AG10803 (cell line): ENCODE measurements around the gene STAG3.
A peak's percentile ranks its signal among the peaks of the same experiment; 100 is the strongest.
"Not testable (repeated sequence)": the region's sequence is repeated elsewhere in the genome, so short reads cannot be mapped to it uniquely, and the experiment has no call there.

Experiments used
- DNase-seq: peaks from one replicate; pipeline ENCODE4 v3.0.0; 2010; ENCODE audit warnings: low read depth
- H3K4me3 ChIP-seq: 2 replicates; pipeline ENCODE4 v1.5.1; 2011; ENCODE audit warnings: mild to moderate bottlenecking, low read length, control low read depth
- TF ChIP-seq, protein P1 (sequence below): conservative IDR thresholded peaks from 2 replicates; pipeline ENCODE4 v1.5.1; 2011; ENCODE audit warnings: mild to moderate bottlenecking, low read length, control low read depth, inconsistent platforms

Gene STAG3

GRCh38 chr7:100247152-100247757 lies 69.5 kb downstream of the STAG3 start:
- TF ChIP-seq, protein P1, sequence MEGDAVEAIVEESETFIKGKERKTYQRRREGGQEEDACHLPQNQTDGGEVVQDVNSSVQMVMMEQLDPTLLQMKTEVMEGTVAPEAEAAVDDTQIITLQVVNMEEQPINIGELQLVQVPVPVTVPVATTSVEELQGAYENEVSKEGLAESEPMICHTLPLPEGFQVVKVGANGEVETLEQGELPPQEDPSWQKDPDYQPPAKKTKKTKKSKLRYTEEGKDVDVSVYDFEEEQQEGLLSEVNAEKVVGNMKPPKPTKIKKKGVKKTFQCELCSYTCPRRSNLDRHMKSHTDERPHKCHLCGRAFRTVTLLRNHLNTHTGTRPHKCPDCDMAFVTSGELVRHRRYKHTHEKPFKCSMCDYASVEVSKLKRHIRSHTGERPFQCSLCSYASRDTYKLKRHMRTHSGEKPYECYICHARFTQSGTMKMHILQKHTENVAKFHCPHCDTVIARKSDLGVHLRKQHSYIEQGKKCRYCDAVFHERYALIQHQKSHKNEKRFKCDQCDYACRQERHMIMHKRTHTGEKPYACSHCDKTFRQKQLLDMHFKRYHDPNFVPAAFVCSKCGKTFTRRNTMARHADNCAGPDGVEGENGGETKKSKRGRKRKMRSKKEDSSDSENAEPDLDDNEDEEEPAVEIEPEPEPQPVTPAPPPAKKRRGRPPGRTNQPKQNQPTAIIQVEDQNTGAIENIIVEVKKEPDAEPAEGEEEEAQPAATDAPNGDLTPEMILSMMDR = no peak
- peak; percentile 15 for DNase-seq
- H3K4me3 ChIP-seq = no peak overlapping the region

DNA sequence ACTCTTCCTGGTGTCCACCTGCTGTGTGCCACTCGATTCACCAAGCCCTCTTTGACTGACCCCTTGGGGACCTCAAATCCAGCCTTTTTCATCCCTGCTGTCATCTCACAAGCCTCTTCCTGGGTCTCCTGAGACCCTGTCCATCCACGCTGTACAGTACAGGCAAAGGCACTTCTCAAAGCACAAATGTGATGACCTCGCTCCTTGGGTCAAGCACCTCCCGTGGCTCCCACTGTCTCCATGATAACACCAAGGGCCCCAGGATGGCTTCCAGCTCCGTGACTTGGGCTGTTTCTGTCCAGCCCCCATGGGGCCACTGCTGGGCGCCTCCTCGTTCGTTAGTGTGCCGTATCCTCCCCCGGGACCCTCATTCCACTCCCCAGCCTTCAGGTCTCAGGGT lies 70.8 kb downstream of the STAG3 start:
- TF ChIP-seq, protein P1 = no peak
- H3K4me3 ChIP-seq = no peak overlapping the region
- no peak for DNase-seq

DNA sequence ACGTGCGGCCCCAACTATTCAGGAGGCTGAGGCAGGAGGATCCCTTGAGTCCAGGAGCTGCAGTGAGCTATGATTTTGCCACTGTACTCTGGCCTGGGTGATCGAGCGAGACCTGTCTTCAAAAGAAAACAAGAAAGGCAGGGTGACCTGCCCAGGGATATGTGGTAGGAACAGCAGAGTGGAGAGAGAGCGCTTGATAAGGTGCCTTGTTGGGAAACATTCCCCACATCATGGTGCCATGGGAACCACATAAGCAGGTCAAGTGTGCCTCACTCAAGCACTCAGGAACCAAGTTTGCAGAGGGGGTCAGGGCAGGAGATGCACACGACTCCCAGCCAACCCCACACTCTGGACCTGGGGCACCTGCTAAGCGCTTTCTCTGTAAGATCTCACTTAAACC lies 79.3 kb downstream of the STAG3 start:
- no peak for DNase-seq
- no peak overlapping the region for H3K4me3 ChIP-seq
- TF ChIP-seq, protein P1 = no peak

DNA sequence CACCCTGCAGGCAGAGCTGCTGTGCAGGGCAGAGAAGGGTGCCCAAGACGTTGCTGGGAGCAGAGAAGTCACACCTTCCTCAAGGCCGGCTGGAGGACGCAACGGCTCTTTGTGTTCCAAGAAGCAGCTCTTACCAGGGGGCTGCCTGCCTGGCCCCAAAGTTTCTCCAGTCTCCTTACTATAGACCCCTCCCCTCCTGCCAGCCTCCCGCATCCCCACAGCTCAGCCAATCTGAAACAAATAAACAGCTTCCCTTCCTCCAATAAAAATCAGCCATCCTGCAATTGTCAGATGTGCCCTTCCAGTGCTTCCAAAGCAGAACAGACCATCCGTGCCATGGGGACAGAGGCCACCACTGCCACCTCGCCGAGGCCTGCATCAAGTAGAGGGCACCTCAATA lies 82.3 kb downstream of the STAG3 start:
- not testable (repeated sequence) for DNase-seq

DNA sequence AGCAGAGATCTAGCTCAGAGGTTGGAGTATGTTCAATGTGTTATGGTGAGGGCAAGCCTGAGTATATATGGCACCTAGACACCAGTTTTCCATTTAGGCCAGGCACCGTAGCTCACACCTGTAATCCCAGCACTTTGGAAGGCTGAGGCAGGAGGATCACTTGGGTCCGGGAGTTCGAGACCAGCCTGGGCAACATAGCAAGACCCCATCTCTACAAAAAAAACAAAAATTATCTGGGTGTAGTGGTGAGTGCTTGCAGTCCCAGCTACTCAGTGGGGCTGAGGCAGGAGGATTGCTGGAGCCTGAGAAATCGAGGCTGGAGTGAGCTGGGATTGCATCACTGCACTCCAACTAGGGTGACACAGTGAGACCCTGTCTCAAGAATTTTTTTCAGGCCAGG lies 85.2 kb downstream of the STAG3 start:
- H3K4me3 ChIP-seq, DNase-seq: not testable (repeated sequence)

More for the DNA sequence above, 82.3 kb downstream of the STAG3 start:
- not testable (repeated sequence) for H3K4me3 ChIP-seq
